NT2/D1 (cell line): ENCODE data around the gene SMCO3.

ENCODE experiments used
- YY1 ChIP-seq: IDR thresholded peaks from 2 replicates; pipeline ENCODE4 v1.6.1; 2011; ENCODE audit not compliant: insufficient read length, insufficient read depth
- ZNF274 ChIP-seq: IDR thresholded peaks from 2 replicates; pipeline ENCODE4 v1.6.1; 2011; ENCODE audit warnings: mild to moderate bottlenecking, low read depth, low read length

DNA sequence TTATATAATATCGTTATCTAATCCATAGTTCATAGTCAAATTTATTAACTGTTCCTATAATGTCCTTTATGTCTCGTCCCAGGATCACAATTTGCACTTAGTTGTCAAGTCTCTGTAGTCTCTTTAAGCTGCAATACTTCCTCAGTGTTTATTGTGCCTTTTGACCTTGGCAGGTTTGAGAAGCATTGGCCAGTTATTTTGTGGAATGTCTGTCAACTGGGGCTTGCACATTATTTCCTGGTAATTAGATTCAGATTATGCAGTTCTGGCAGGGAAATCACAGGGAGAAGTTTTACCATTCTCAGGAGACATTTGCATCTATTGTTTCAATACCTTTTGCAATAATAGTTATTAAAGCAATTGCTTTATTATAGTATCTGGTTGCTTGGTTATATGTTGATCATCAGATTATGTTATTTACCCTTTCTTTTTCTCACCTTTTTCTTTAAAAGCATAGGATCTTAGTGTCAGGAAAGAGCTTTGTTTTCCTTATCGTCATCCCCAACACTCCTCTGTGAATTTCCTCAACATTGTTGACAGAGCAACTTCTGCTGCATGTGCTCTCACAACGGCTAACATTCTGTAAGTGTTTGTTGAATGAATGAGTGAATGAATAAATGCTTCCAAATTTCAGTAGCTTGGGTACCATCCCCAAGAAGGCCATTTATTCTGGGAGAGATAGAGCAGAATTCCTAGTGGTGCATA lies 33.0 kb upstream of the SMCO3 start:
- TF ChIP-seq YY1 (no peak), ZNF274 (no peak)
